ENCODE results near the gene ANXA5.

The ANXA5 gene

DNA sequence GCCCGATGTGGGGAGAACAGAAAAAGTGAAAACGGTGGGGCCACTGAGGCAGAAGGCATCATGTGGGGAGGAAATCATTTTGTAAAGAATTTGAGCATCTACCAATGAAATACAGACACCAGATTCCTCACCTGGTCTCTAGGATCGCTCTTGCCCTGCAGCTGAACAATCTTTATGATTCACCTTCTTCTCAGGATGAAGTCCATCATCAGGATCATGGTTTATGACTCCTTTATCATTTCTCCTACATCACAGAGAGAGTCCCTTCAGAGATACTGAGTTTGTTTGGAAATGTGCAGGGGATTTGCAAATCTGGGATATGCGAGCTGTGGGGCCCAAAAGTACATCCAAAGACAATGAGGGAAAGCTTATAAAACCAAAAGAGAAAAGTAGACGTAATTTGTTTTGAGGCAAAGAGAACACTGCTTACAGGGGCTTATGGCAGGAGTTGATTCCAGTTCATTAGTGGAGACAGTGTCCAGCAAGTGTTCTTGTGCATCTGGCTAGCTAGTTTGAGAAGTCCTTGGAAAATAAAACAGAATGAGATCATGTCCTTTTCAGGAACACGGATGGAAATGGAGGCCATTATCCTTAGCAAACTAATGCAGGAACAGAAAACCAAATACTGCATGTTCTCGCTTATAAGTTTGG, 15.3 kb upstream of the ANXA5 start:
- DNase-seq (ENCODE audit: low spot score) = no peak

GRCh38 chr4:121711263-121712000, 14.7 kb upstream of the ANXA5 start:
- DNase-seq (ENCODE audit: low spot score) = no peak

DNA sequence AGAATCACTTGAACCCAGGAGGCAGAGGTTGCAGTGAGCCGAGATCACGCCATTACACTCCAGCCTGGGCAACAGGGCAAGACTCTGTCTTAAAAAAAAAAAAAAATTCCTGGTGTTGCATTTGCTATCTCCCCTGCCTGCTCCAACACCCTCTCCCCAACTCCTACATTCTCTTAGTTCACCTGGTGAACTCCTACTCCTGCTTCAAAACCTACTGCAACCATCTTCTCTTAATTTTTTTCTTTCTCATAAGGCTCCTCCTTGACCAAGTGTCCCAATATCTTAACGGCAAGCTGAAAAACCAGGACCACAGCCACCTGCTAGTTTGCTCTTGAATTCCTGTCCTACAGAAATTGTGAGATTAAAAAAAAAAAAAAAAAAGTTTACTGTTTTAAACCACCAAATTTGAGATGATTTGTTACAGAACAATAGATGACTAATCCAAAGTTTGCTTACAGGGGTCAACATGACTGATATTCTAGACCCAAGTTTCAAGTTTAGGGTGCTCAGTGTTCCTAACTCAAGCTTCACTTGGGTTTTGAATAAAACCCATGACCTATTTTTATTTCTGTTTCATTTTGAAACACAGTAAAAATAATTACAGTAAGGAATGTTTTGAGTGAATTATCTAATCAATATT, 13.1 kb upstream of the ANXA5 start:
- no peak for DNase-seq (ENCODE audit: low spot score)

DNA sequence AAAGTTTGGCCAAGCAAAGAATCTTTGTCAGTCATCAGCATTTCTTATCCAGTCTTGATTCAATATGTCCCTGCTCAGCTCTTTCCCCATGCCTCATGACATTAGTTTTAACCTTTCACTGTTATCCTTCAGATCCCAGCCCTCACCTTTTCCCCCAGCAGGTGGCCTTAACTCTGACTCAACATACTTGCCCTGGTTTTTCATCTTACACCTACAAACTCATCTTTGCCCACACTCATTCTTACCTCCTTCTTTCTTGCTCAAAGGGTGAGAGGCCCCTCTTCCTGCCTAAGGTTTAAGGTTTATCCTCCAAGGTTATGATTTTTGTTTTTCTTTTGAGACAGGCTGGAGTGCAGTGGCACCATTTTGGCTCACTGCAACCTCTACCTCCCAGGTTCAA, 10.6 kb upstream of the ANXA5 start:
- DNase-seq (ENCODE audit: low spot score) = no peak

DNA sequence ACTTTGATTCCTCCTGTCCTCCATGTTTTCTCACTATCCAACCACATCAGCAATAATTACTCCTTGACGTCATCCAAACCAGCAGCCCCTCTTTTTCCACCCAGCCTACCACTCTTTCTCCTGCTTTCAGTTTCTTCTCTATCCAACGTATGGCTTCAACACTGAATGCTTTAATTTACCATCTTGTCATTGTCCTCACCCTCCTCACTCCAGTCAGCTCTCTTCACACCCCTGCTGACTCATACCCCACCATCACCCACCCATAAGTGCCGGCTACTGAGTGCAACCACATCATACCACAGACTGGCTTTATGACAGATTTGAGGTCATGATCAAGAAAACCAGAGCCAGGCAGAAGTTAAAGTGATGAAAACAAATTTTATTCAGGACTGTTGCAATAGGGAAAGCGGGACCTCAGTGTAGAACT, 9.8 kb upstream of the ANXA5 start:
- no peak for DNase-seq (ENCODE audit: low spot score)

DNA sequence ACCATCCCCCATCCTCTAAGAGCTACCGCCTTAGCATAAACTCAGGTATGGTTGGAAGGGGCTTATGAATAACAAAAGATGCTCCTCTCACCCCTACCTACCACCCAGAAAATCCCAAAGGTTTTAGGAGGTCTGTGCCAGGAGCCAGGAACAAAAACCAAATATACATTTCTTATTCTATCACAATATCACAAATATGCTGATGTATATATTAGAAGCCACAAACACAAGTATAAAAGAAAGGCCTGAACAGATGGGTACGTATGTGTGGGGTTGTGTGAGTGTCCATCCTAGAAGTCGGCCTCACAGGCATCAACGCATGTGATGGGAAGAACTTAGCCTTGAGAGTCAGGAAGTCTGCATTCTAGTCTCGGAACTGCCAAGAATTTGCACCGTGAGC, 8.7 kb upstream of the ANXA5 start:
- DNase-seq (ENCODE audit: low spot score) = no peak

DNA sequence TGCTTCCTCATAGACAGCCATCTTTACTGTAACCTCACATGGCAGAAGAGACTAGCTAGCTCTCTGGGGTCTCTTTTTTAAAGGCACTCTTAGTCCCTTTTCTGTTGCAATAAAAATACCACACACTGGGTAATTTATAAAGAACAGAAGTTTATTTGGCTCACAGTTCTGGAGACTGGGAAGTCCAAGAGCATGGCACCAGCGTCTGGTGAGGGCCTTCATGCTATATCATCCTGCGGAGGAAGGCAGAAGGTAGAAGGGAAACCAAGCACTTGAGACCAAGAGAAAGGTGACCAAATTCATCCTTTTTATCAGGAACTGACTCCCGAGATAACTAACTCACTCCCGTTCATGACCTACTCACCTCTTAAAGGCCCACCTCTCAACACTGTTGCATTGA, 5.4 kb upstream of the ANXA5 start:
- no peak for DNase-seq (ENCODE audit: low spot score)

- no peak for DNase-seq (ENCODE audit: low spot score)
Measured at GRCh38 chr4:121701263-121701662, 4.5 kb upstream of the ANXA5 start.

DNA sequence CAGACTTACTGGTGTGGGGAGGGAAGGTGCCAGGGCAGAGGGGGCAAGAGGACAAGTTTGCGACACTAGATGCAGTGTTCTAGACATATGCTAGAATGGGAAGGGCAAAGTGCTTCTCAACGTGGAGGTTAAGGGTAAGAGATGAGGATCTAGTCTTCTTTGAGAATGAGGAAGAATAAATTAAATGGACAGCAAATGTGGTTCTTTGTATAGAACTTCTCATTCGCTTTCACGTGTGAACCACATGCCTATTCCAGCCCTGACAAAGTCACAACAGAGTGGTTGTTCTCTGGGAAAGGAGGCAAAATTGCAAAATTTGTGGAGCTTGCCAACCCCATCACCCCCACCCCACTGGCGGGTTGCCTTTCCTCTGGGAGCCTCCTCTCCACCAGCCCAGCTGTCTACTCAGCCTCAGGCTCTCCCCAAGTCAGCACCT, 1.5 kb upstream of the ANXA5 start:
- DNase-seq (ENCODE audit: low spot score) = no peak

DNA sequence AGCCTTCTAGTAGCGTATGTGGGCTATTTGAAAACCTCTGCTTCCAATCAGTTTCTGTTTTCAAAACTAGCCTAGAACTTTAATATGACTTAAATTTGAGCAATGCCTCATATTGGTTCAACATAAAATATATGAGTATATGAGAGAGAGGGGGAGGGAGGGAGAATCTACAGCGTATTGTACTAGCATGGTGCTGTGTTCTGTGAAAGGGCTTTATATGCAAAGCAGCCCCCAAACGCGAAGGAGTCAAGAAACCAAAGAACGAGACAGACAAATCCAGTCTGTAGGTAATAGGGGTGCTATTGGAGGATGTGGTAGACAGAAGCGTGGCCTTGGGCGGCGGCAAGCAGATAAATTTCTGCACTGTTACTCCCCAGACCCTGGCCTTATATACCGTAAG, 784 bp upstream of the ANXA5 start:
- no peak for DNase-seq (ENCODE audit: low spot score)

- DNase-seq (ENCODE audit: low spot score) = no peak
Measured at GRCh38 chr4:121696170-121696580, 605 bp downstream of the ANXA5 start.

DNA sequence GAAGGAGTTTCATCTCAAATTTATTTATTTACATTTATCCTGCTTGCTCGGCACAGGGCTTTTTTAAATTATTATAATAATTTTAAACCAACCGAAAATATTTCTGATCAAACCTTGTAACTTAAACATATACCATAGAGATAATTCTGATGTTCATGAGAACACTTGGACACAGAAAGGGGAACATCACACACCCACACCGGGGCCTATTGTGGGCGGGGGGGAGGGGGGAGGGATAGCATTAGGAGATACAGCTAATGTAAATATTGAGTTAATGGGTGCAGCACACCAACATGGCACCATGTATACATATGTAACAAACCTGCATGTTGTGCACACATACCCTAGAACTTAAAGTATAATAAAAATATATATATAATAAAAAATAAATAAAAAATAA, 2.9 kb downstream of the ANXA5 start:
- no peak for DNase-seq (ENCODE audit: low spot score)

- DNase-seq (ENCODE audit: low spot score) = no peak
Measured at GRCh38 chr4:121693450-121693849, 3.3 kb downstream of the ANXA5 start.

- no peak for DNase-seq (ENCODE audit: low spot score)
Measured at GRCh38 chr4:121692261-121692660, 4.5 kb downstream of the ANXA5 start.

DNA sequence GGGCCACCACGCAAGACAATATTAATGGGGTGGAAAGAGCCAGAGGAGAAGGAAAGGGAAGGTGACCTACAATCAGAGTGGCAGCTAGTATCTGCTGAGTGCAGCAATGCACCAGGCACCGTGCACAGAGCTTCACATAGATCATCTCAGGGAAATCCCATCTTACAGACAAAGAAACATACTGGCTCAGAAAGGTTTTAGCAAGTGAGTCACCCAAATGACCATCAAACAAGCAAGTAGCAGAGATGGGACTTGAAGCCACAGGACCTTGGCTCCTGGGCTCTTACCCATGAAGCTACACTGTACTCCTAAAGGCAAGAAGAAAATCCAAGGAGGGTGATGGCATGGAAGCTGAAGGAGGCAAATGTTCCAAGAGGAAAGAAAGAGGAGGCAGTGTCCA, 6.8 kb downstream of the ANXA5 start:
- no peak for DNase-seq (ENCODE audit: low spot score)

DNA sequence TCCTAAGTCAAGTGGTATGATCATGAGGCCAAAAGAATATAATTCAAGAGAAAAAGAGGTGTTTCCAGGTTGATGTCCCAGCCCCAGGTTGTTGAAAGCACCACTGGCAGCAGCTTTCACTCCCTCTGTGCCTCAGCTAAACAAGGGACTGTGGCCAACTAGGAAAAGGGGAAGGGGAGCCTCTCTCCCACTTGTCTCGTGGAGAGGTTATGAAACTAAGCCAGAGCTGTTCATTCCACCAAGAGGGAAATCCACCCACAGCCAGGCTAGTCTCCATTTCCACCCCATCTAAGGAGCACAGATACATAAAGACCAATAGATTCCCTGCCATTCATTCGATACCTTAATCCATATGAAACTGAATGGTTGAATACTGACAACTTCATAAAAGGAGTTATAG, 8.1 kb downstream of the ANXA5 start:
- no peak for DNase-seq (ENCODE audit: low spot score)

GRCh38 chr4:121688261-121688660, 8.5 kb downstream of the ANXA5 start:
- DNase-seq (ENCODE audit: low spot score) = no peak

- DNase-seq (ENCODE audit: low spot score) = no peak
Measured at GRCh38 chr4:121686255-121686654, 10.5 kb downstream of the ANXA5 start.

- DNase-seq (ENCODE audit: low spot score) = no peak
Measured at GRCh38 chr4:121685257-121685656, 11.5 kb downstream of the ANXA5 start.

GRCh38 chr4:121684561-121684960, 12.2 kb downstream of the ANXA5 start:
- DNase-seq (ENCODE audit: low spot score) = no peak

- DNase-seq (ENCODE audit: low spot score) = no peak
Measured at GRCh38 chr4:121684016-121684415, 12.8 kb downstream of the ANXA5 start.

GRCh38 chr4:121680571-121680970, 16.2 kb downstream of the ANXA5 start:
- no peak for DNase-seq (ENCODE audit: low spot score)

DNA sequence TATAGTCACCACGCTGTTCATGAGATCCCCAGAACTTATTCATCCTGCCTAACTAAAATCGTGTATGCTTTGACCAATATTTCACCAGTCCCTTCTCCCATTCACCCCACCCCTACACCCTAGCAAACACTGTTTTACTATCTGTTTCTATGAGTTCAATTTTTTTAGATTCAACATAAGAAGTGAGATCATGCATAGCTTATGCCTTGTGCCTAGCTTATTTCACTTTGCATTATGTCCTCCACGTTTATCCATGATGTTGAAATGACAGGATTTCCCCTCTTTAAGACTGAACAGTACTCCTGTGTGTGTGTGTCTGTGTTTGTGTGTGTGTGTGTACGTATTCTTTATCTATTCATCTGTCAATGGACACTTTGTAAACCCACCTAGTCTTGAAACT, 16.8 kb downstream of the ANXA5 start:
- no peak for DNase-seq (ENCODE audit: low spot score)

Measured in hematopoietic multipotent progenitor cell treated with erythropoietin and hydrocortisone succinate and interleukin-3 and kit ligand, for 17 days (in vitro differentiated cells).